ENCODE data around the gene LPO. TPM values are rescaled to one million over a fixed set of nuclear protein-coding genes. Genes with fewer than 3 reads are reported as not detected.
A peak's percentile ranks its signal among the peaks of the same experiment; 100 is the strongest.

Gene LPO
- total RNA-seq, 1 donor from 2014 or later, result not detected

DNA sequence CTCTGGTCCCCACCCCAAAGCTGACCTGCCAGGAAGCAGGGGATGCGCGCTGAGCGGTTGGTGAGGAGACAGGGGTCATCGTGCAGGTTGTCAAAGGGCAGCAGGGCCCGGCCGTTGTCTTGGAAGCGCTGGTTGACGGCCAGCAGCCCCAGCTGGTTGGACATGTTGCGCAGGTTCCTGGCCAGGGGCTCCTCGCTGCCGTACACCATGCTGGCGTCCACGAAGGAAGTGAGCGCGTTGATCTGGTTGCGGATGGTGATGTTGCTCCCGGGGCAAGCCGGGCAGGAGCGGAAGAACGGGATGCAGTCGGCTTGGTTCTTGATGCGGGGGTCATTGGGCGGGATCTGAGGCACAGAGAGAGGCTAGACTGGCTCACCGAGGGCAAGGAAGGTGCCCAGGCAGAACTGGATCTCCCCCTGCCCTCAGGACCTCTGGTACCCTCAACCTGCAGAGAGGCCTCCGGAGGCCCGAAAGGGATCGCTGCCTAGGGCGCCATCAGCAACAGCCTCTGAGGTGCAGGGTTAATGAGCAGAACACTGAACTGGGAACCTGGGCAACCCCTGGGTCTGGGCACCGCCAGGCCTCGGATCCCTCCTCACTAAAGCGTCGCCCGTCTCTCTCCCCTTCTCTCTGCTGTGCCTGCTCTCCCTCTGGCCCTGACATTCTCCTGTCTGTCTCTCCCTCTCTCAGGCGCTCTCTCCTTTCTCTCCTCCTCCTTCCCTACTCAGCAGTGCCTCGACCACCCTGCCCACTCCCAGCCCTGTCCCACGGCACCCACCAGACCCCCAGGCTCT is 39.6 kb downstream of the LPO start:
- no peak for DNase-seq (ENCODE audit: low read depth in 2 of 2)

DNA sequence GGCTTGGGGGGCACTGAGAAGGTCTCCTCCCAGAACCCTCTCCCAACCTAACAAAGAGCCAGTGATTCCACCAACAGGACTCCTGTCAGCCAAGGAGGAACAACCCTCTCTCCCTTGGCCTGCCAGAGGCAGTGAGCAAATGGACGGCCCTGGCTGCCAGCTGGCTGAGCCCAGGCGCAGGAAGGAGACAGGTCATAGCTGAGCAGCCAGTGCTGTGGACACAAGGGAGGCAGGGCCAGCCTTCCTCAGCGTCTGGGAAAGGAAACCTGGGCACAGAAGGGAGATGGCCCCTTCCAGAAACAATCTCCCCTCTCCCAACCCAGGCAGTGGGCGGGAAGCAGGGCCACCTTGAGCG is 40.3 kb downstream of the LPO start:
- peak; percentile 16 to 25 for DNase-seq (ENCODE audit: low read depth in 2 of 2)

DNA sequence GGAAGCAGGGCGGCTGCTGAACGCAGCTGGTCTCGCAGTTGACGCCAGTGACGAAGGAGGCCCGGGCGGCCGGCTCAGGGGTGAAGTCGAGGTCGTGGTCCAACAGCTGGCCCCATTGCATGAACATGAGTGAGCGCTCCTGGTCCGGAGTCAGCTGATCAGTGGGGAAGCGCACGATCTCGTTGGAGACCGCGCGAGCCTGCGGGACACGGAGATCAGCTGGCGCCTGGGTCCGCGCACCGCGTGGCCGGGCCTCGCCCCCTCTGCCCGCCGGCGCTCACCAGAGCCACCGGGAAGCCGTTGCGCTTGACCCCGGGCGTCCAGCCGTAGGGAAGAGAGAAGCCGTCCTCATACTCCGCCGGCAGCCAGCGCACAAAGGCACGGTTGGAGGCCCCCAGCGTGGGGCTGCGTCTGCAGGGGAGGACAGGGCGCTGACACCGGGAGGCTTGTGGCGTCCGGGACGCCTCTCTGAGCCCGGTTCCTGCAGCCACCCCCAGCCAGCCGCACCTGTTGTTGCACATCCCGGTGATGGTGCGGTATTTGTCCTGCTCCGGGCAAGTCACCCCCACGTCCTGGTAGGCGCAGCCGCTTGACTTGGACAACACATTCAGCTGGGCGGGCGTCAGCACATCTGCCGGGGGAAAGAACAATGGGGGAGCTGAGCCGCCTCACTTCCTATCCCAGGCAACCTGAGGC is 40.8 kb downstream of the LPO start:
- DNase-seq (ENCODE audit: low read depth in 2 of 2), result peak; percentile 20 to 33

GRCh38 chr17:58279736-58280479 is 41.5 kb downstream of the LPO start:
- no peak for DNase-seq (ENCODE audit: low read depth in 2 of 2)

DNA sequence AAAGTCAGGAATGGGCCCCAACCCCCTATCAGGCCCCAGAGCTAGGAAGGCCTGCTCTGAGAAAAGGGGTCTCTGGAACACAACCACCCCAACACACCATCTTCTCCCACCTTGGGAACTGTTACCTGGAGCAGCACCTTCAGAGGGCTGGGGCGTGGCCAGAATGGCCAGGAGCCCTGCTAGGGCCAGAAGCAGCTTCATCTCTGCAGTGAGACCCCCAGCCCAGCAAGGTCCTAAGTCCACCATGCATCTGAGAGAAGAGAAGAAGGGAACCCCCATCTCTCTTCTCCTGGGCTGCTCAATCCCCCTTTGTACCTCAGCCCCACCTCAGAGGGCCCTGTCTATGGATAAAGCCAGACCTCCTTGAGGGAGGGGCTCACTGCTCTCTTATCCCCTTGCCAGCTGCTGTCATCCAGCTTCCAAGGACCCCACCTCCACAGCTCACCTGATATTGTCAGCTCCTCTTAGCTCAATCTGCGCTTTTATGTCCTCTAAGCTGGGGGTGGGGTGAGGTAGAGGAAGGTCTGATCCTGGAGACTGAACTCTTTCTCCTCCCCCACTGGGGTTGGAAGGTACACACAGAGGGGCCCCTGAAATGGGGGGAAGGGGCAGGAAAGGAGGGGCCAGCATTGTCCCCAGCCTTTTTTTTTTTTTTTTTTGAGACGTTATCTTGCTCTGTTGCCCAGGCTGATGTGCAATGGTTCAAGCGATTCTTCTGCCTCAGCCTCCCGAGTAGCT is 42.3 kb downstream of the LPO start, which contains the start of gene MPO:
TSS of gene MPO (minus strand) at position 456 of the 738 bp plus-strand sequence. CDS start at position 279, 177 bp downstream.
- DNase-seq (ENCODE audit: low read depth in 2 of 2), result no peak

DNA sequence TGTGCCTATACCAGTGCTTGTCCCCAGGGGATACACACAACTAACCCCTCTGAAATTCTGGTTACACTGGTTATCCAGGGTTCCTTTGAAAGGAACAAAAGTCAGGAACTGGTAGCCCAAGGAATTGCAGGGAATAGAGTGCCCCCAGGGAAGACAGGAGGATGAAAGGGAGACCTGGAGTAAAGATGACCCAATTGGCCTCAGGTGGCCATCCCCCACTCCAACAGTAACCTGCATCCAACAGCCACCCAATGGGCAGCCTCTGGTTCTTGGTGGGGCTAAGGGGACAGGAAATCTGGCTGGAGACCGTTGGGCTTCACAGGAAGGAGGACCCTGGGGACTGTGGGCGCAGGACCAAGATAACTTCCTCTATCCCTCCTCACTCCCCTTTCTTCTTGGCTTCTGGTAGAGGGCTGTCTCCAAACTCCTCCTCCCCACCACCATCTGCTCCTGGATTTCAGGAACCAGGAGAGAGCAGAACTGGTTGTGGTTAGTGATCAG is 43.2 kb downstream of the LPO start:
- no peak for DNase-seq (ENCODE audit: low read depth in 2 of 2)

DNA sequence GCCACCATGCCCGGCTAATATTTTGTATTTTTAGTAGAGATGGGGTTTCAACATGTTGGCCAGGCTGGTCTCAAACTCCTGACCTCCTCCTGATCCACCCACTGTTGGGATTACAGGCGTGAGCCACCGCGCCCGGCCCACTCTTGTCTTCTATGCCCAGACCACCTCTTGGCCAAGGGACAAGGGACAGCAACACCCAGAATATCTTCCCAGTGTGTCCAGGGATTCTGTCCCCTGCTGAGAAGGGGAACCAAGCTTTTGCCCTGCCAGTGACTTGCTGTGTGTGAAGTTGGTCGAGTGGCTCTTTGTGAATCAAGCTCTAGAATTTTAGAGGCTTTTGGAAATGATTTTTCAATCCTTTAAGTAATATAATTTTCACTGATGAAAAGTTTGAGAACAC is 44.1 kb downstream of the LPO start:
- DNase-seq (ENCODE audit: low read depth in 2 of 2), result no peak

DNA sequence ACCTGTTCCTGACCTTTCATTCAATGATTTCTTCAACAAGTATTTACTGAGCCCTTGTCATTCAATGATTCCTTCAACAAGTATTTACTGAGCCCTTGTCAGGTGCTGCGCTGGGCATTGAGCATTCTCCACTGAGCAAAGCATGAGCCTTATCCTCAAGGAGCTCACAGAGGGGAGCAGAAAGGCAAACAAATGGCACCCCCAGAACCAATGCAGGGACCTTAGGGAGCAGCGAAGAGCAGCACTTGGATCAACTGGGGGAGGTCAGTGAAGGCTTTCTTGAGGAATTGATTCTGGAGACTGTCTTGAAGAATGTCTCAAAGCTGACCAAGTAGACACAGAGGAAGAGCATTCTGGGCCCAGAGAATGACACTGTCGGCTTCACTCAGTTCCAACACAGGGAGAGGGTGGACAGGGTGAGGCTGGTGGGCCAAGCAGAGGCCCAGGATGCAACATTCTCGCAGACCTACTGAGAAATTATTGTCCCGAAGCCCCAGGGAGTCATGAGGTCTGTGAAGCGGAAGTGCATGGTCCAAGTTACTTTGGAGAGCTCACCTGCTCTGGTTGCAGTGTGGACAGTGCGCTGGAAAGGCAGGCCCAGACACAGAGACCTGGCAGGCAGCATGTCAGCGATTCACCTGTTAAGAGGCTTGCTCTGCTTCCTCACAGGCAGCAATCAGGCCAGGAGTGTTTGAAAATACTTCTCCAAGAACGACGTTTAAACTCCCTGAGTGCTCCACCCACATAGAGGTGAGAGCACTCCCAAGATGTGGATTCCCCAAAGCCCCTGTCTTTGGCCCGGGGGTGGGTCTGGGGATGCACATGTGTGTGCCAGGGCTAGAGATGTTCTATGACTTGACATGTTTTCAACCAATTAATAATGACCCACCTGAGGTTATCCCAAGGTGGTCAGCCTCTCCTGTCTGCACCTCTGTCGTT is 45.6 kb downstream of the LPO start:
- DNase-seq (ENCODE audit: low read depth in 2 of 2), result no peak

DNA sequence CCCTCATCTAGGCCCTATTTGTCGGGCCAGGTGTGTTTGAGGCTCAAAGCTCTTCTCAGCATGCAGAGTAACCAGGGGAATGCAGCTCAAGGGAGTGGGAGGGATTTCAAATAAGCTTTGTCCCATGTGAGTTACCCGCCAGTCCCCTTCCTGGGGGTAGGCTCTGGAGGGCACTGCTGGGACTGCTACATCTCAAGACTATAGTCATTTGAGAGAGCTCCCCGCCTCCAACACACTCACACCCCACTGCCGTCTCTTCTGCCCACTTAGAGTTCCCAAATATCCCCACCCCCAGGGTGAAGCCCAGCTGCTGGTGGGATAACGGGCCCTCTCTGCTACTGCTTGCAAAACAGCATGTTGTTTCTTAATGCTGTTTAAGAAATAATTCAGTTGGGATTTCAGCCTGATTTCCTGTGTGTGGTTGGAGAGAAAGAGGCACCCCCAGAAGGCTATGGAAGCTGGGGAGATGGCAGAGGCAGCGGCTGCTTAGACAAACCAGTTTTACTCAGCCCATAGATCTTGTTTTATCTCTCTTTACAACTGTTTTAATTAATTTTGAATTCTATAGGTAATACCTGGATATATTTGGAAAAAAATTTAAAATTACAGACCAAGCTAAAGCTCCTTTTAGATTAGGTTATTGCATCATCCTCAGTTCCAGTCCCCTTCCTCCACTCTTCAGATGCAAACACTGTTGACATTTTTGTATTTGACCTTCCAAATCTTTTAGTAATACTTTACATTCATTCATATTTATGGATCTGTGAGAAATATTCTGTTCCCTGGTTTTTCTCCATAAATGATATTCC is 46.4 kb downstream of the LPO start:
- DNase-seq (ENCODE audit: low read depth in 2 of 2), result no peak

- DNase-seq (ENCODE audit: low read depth in 2 of 2), result no peak
Measured at GRCh38 chr17:58285422-58285810, 47.0 kb downstream of the LPO start.

DNA sequence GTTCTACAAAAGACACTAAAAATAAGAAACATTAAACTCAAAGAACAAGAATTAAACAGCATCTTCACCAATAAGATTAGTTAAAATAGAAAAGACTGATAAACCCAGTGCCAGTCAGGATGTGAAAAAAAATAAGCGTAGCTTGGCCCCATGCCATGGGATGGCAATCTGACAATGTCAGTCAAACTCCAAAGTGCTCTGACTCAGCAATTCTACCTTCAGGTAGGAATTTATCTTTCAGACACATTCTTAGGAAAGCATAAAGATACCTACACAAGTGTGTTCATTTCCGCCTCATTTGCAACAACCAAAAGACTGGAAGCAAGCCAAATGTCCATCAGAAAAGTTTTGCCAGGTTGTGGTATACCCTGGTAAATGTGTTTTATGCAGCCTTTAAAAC is 51.5 kb downstream of the LPO start:
- DNase-seq (ENCODE audit: low read depth in 2 of 2), result no peak

DNA sequence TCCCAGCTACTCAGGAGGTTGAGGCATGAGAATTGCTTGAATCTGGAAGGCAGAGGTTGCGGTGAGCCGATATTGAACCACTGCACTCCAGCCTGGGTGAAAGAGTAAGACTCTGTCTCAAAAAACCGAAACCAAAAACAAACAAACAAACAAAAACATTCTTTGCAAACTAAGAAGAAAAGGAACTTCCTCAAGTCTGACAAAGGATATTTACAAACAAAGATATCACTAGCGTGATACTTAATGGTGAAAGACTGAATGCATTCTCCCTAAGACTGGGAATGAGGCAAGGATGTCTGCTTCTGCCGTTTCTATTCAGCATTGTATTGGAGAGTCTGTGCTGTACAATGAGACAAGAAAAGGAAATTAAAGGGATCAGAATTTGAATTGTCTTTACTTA is 52.9 kb downstream of the LPO start:
- no peak for DNase-seq (ENCODE audit: low read depth in 2 of 2)

DNA sequence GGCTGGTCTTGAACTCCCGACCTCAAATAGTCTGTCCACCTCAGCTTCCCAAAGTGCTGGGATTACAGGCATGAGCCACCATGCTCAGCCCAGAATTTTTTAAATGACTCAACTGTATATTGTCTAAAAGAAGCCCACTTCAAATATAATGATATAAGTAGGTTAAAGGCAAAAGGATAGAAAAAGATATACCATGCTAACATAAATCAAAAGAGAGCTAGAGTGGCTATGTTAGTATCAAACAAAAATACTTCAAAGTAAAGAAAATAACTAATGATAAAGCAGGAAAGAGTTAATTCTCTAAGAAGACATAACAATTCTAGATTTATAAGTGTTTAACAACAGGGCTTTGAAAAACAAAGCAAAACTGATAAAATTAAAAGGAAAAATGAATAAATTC is 55.6 kb downstream of the LPO start:
- no peak for DNase-seq (ENCODE audit: low read depth in 2 of 2)

DNA sequence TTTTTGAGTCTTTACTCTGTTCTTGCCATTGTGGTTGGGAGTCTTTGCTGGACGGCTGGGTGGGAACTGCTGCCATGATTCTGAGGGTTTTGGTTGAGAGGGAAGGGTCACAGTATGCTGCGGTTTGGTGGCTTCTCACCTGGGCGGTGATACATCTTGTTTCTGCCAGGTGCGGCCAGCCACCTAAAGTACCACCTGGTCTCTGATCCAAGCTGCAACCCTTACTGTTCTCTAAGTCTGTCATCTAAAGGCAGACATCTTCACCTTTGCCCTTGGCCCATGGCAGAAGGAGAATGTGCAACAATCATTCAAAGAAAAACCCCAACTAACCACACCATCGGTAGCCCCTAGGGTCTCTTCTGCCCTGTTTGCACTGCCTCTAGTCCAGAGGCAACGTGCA is 62.0 kb downstream of the LPO start:
- DNase-seq (ENCODE audit: low read depth in 2 of 2), result no peak

GRCh38 chr17:58301504-58302150 is 63.2 kb downstream of the LPO start:
- no peak for DNase-seq (ENCODE audit: low read depth in 2 of 2)

DNA sequence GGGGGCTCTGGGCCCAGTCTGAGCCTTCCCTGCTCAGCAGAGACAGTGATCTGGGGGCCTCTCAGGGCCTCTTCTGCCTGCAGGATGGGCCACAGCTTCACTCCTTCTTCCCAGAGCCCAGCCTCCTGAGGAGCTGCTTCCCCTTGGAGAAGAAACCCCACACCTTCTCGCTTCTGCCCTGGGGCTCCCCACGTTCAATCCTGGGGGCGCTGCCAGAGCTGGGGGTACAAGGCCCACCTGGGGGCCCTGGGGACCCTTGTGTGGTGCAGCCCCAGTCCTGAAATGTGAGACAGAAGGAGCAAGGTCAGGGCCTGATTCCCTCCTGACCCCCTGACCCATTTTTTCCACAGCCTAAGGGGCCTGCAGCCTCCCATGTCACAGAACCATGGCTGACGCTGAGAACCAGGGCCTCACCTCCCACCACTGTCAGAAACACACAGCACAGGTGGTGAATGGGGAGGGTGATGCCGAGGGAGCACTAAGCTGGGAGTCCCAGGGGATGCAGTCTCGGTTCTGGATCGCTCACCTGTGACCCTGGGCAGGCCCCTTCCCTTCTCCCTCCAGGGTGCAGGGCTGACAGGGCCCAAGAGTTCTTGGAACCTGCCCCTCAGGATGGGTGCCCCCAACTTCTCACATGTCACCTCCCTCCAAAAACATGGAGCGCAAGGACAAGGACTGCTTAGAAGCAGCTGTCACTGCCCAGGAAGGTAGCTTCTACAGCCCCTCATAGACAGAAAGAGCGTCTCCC is 64.0 kb downstream of the LPO start:
- DNase-seq (ENCODE audit: low read depth in 2 of 2), result no peak

GRCh38 chr17:58302919-58303585 is 64.7 kb downstream of the LPO start:
- no peak for DNase-seq (ENCODE audit: low read depth in 2 of 2)
